ENCODE results near the gene VPS8. TPM values are rescaled to one million over a fixed set of nuclear protein-coding genes. Genes with fewer than 3 reads are reported as not detected.

Gene VPS8
- total RNA-seq, 2 donors from 2014 or later, result 39.2 to 52.7 TPM

- H3K4me3 ChIP-seq, result no peak overlapping the region
- no peaks in the 10 kb centered on the region for H3K9me3 ChIP-seq
- peaks cover 10% of the 10 kb centered on the region for H3K4me1 ChIP-seq
- no peak for TF ChIP-seq POLR2A (IDR thresholded peaks at IDR 0.05)
- TF ChIP-seq CTCF (IDR thresholded peaks at IDR 0.05), result no peak
- ATAC-seq (no peak), DNase-seq (no peak)
- no peaks in the 10 kb centered on the region for H3K27me3 ChIP-seq
- intact Hi-C loops (cut with DNase I), result no loop called here
- no peak overlapping the region for H3K27ac ChIP-seq
- 58 to 59% methylated on average over 4 of the region's 4 CpGs for WGBS, 2 donors
- H3K36me3 ChIP-seq (replicated peaks in 1 of 2; ENCODE audit: insufficient read depth in 1 of 2, low read depth in 2 of 2), result no peaks in the 10 kb centered on the region
Measured at GRCh38 chr3:184801241-184801785, 10.7 kb upstream of the VPS8 start.

GRCh38 chr3:184802150-184802549 lies 9.8 kb upstream of the VPS8 start:
- Histone ChIP-seq H3K4me3 (no peak overlapping the region), H3K4me1 (peaks cover 10% of the 10 kb centered on the region), H3K27me3 (no peaks in the 10 kb centered on the region), H3K27ac (no peak overlapping the region), H3K36me3 (replicated peaks in 1 of 2; ENCODE audit: insufficient read depth in 1 of 2, low read depth in 2 of 2) (no peaks in the 10 kb centered on the region), H3K9me3 (no peaks in the 10 kb centered on the region)
- ATAC-seq (no peak), DNase-seq (no peak)
- intact Hi-C loops (cut with DNase I), result no loop called here
- no peak for TF ChIP-seq CTCF (IDR thresholded peaks at IDR 0.05)
- TF ChIP-seq POLR2A (IDR thresholded peaks at IDR 0.05), result no peak
- 94 to 95% methylated on average over 4 of the region's 4 CpGs for WGBS, 2 donors

GRCh38 chr3:184804801-184805200 lies 7.2 kb upstream of the VPS8 start:
- Histone ChIP-seq H3K27me3 (no peaks in the 10 kb centered on the region), H3K4me1 (peaks cover 10% of the 10 kb centered on the region), H3K4me3 (no peak overlapping the region), H3K27ac (no peak overlapping the region), H3K9me3 (no peaks in the 10 kb centered on the region), H3K36me3 (replicated peaks in 1 of 2; ENCODE audit: insufficient read depth in 1 of 2, low read depth in 2 of 2) (no peaks in the 10 kb centered on the region)
- ATAC-seq (no peak), DNase-seq (no peak)
- no peak for TF ChIP-seq CTCF (IDR thresholded peaks at IDR 0.05)
- intact Hi-C loops (cut with DNase I), result no loop called here
- 86 to 89% methylated on average over 1 of the region's 1 CpG for WGBS, 2 donors

- no peak for ATAC-seq
- peak overlapping the region in 1 of 4 donors; percentile 53 for H3K27ac ChIP-seq
Measured at GRCh38 chr3:184805351-184806038, 6.5 kb upstream of the VPS8 start.

More at GRCh38 chr3:184805351-184806038, 6.5 kb upstream of the VPS8 start:
- Histone ChIP-seq H3K4me1 (peaks cover 6% of the 10 kb centered on the region), H3K4me3 (no peak overlapping the region), H3K36me3 (replicated peaks in 1 of 2; ENCODE audit: insufficient read depth in 1 of 2, low read depth in 2 of 2) (no peaks in the 10 kb centered on the region), H3K27me3 (no peaks in the 10 kb centered on the region), H3K9me3 (no peaks in the 10 kb centered on the region)
- intact Hi-C loops (cut with DNase I), result no loop called here
- peak in 1 of 4 donors; percentile 28 for DNase-seq
- TF ChIP-seq POLR2A (IDR thresholded peaks at IDR 0.05) (no peak), CTCF (IDR thresholded peaks at IDR 0.05) (no peak)
- 60 to 78% methylated on average over 3 of the region's 3 CpGs for WGBS, 2 donors

Data from body of pancreas (tissue), 4 donors.